GM18505 (cell line): ENCODE results near the gene MST1R.

Source experiments
- ATAC-seq: cut with Tn5 transposase; IDR thresholded peaks from one replicate; pipeline ENCODE4 v1.9.1; 2021; ENCODE audit not compliant: unreplicated experiment
- POLR2A ChIP-seq: IDR thresholded peaks from 4 replicates; pipeline ENCODE4 v1.6.1; 2011; ENCODE audit warnings: borderline replicate concordance; ENCODE audit not compliant: insufficient read depth, insufficient read length; ENCODE audit errors: extremely low read depth

The MST1R gene

GRCh38 chr3:49856181-49857005 is 47.3 kb downstream of the MST1R start, which contains the start of gene TRAIP:
Gene TRAIP (minus strand): TSS chr3:49856564. CDS start chr3:49856453, 111 bp downstream.
- TF ChIP-seq POLR2A: peak; percentile 87
- ATAC-seq: peak; percentile 85

- TF ChIP-seq POLR2A: no peak
- no peak for ATAC-seq
These were observed 48.0 kb downstream of the MST1R start for GRCh38 chr3:49855662-49856061.

GRCh38 chr3:49845694-49846093 is 58.0 kb downstream of the MST1R start:
- ATAC-seq: no peak
- no peak for TF ChIP-seq POLR2A

GRCh38 chr3:49844464-49845183 is 59.0 kb downstream of the MST1R start:
- no peak for TF ChIP-seq POLR2A
- no peak for ATAC-seq

GRCh38 chr3:49842843-49843517 is 60.7 kb downstream of the MST1R start:
- no peak for ATAC-seq
- TF ChIP-seq POLR2A: no peak

- no peak for TF ChIP-seq POLR2A
- ATAC-seq: no peak
These were observed 61.9 kb downstream of the MST1R start for GRCh38 chr3:49841806-49842205.

- ATAC-seq: no peak
- no peak for TF ChIP-seq POLR2A
These were observed 62.5 kb downstream of the MST1R start for GRCh38 chr3:49841126-49841696.

GRCh38 chr3:49840388-49840787 is 63.3 kb downstream of the MST1R start:
- no peak for ATAC-seq
- TF ChIP-seq POLR2A: no peak

GRCh38 chr3:49839193-49839809 is 64.4 kb downstream of the MST1R start:
- TF ChIP-seq POLR2A: no peak

More at GRCh38 chr3:49839193-49839809, 64.4 kb downstream of the MST1R start:
- no peak for ATAC-seq
